Mucosa of rectum (tissue), 2 donors: ENCODE measurements around the gene GRIN2A.

Experiments
- H3K27ac ChIP-seq, 2 donors: one replicate each; pipeline ENCODE4 v1.7.0; 2013; ENCODE audit warnings: inconsistent platforms in 2 of 2, low read depth in 2 of 2, low read length in 2 of 2
- H3K27me3 ChIP-seq, 2 donors: one replicate each; pipeline ENCODE4 v1.7.0; 2013; ENCODE audit warnings: low read length in 2 of 2; ENCODE audit not compliant: control insufficient read depth in 2 of 2, insufficient read depth in 2 of 2
- H3K36me3 ChIP-seq, 2 donors: one replicate each; pipeline ENCODE4 v1.7.0; 2013; ENCODE audit warnings: low read length in 2 of 2; ENCODE audit not compliant: control insufficient read depth in 2 of 2, insufficient read depth in 2 of 2
- H3K4me1 ChIP-seq, 2 donors: one replicate each; pipeline ENCODE4 v1.7.0; 2013; ENCODE audit warnings: low read length in 2 of 2, mild to moderate bottlenecking in 1 of 2; ENCODE audit not compliant: control insufficient read depth in 2 of 2, insufficient read depth in 2 of 2
- H3K4me3 ChIP-seq, 2 donors: one replicate each; pipeline ENCODE4 v1.7.0; 2013; ENCODE audit warnings: low read length in 2 of 2
- H3K9ac ChIP-seq, 2 donors: one replicate each; pipeline ENCODE4 v1.7.0; 2013; ENCODE audit warnings: low read length in 2 of 2, low read depth in 1 of 2, mild to moderate bottlenecking in 1 of 2
- H3K9me3 ChIP-seq, 2 donors: one replicate each; pipeline ENCODE4 v1.7.0; 2013; ENCODE audit warnings: low read length in 2 of 2; ENCODE audit not compliant: control insufficient read depth in 2 of 2
- donor health status: healthy.
- donor health status: Normal muscosa, but diverticular disease.

The GRIN2A gene

DNA sequence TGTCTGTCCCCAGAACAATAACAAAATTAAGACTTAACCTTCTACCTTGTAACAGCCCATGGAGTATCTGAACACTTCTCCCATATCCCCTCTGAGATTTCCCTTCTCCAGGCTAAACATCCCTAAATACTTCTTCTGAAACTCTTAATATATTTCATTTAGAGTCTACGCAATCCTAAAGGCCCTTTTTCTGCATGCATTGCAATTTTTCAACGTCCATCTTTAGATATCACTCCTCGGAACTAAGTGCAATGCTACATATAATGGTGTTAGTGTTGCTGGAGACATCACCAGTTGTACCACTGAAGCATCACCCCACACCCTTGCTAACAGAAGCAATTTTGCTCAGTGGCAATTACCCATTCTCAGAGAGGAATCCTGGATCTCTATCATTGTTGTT lies 13.2 kb downstream of the GRIN2A start:
- Histone ChIP-seq H3K9ac (no peak overlapping the region), H3K9me3 (no peaks in the 10 kb centered on the region), H3K4me1 (no peaks in the 10 kb centered on the region), H3K27ac (no peak overlapping the region), H3K4me3 (no peak overlapping the region), H3K36me3 (no peaks in the 10 kb centered on the region), H3K27me3 (no peaks in the 10 kb centered on the region)

DNA sequence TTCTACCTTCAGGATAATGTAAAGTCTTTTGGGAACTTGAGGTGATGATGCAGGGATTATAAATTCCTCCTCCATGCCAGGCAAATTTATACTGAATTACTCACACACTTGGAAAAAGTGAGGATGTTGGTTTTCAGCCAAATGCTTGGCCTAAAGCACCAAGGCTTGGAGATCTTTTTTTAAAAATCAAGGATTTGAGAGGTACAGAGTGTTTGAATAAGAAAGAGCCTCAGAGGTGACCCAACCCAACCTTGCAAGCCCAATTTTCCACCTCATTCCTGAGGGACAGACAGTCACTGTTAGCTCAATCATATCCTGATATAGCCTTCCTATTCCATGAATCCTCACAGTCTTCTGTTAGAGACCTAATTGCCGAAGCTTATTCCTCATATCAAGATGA lies 14.0 kb downstream of the GRIN2A start:
- H3K27ac ChIP-seq, result no peak overlapping the region
- no peaks in the 10 kb centered on the region for H3K4me1 ChIP-seq
- H3K9ac ChIP-seq, result no peak overlapping the region

DNA sequence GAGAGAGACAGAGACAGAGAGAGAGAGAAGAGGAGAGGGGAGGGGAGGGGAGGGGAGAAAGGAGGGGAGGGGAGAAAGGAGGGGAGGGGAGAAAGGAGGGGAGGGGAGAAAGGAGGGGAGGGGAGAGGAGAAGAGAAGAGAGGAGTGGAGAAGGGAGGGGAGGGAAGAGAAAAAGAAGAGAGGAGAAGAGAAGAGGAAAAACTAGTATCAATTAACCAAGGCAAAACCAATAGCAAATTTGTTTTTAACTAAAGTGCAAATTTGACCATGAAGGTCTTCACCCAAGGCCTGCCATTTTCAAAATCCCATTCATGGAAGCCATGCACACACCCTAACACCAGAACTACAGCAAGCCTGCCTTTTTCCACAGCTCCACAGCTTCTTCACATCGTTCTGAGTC lies 16.6 kb downstream of the GRIN2A start:
- Histone ChIP-seq H3K4me3 (no peak overlapping the region), H3K36me3 (no peaks in the 10 kb centered on the region), H3K27ac (no peak overlapping the region), H3K9me3 (no peaks in the 10 kb centered on the region), H3K4me1 (no peaks in the 10 kb centered on the region), H3K27me3 (no peaks in the 10 kb centered on the region), H3K9ac (no peak overlapping the region)

More for the DNA sequence above, 14.0 kb downstream of the GRIN2A start:
- H3K9me3 ChIP-seq, result no peaks in the 10 kb centered on the region
- H3K4me3 ChIP-seq, result no peak overlapping the region
- H3K36me3 ChIP-seq, result no peaks in the 10 kb centered on the region
- H3K27me3 ChIP-seq, result no peaks in the 10 kb centered on the region

DNA sequence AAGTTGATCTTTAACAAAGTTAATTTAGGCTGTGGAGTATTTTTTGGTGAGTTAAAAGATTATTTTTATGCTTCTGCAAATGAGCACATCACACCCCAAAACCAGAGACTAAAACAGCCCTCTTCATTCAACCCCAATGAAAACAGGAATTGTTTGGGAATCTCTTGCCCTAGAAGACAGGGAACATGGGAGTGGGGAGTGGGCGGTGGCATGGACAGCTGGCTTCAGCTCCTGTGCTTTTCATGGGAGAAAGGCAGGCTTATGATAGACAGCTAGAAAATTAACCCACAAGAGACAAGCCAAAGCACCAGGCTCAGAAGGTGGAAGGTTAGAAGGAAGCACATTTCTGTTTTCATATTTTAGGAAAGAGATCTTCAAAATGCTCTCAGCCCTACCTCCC lies 19.2 kb downstream of the GRIN2A start:
- H3K4me1 ChIP-seq, result no peaks in the 10 kb centered on the region
- no peak overlapping the region for H3K9ac ChIP-seq
- H3K27ac ChIP-seq, result no peak overlapping the region
- no peaks in the 10 kb centered on the region for H3K36me3 ChIP-seq
- H3K27me3 ChIP-seq, result no peaks in the 10 kb centered on the region
- no peaks in the 10 kb centered on the region for H3K9me3 ChIP-seq
- H3K4me3 ChIP-seq, result no peak overlapping the region

DNA sequence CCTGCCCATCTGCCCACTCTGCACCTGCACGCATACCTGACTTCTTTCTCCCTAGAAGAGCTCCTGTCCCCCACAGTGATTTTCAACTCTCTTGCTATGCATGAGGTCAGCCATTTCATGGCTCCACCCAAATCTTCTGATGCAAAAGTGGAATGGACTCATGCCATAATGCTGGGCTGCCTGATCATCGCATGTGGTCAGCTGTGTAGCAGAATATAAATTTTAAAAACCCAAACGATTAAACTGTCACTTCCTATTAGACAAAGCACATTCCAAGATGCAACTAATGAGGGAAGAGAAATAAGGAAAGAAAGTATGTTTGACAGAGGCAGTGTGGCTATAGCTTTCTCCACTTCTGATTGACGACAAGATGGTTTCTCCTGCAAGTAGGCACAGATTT lies 26.1 kb downstream of the GRIN2A start:
- Histone ChIP-seq H3K36me3 (no peaks in the 10 kb centered on the region), H3K9me3 (no peaks in the 10 kb centered on the region), H3K4me1 (no peaks in the 10 kb centered on the region), H3K27me3 (no peaks in the 10 kb centered on the region), H3K9ac (no peak overlapping the region), H3K4me3 (no peak overlapping the region), H3K27ac (no peak overlapping the region)

DNA sequence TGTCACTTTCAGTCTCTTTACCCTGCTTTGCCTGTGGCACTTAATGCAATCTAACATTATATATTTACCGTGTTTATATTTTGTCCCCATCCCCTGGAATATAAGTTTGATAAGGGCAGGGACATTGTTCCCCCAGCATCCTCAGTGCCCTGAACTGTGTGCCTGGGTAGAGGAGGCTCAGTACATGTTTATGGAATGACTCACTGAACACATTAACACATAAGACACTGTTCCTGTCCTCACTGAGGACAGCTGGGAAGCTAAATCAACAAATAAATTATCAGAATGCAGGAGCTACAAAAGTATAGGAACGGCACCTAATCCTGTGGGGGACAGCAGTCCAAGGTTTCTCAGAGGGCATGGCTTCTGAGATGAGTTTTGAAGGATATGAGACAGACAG lies 27.8 kb downstream of the GRIN2A start:
- H3K27ac ChIP-seq, result no peak overlapping the region
- no peaks in the 10 kb centered on the region for H3K27me3 ChIP-seq
- H3K9ac ChIP-seq, result no peak overlapping the region
- no peaks in the 10 kb centered on the region for H3K36me3 ChIP-seq
- no peaks in the 10 kb centered on the region for H3K9me3 ChIP-seq
- no peaks in the 10 kb centered on the region for H3K4me1 ChIP-seq
- no peak overlapping the region for H3K4me3 ChIP-seq

DNA sequence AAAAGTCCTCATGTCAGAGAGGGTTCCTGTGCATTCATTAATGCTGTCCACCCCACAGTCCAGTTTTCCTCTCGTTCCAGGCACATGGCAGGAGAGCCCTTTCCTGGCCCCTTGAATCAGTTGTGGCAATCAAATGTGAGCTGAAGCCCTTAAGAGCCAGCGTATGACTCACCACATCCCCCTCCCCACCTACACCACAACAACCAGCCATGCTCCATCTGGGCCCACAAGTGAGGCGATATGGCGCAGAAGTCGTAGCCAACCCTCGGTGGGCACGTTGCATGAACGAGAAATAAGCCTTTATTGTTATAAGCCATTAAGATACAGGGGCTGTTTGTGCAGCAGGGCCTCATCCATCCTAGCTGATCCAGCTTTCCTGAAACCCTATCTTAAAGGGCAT lies 28.2 kb downstream of the GRIN2A start:
- H3K9me3 ChIP-seq, result no peaks in the 10 kb centered on the region
- no peak overlapping the region for H3K4me3 ChIP-seq
- no peak overlapping the region for H3K9ac ChIP-seq
- no peaks in the 10 kb centered on the region for H3K27me3 ChIP-seq
- H3K27ac ChIP-seq, result no peak overlapping the region
- no peaks in the 10 kb centered on the region for H3K36me3 ChIP-seq
- H3K4me1 ChIP-seq, result no peaks in the 10 kb centered on the region

DNA sequence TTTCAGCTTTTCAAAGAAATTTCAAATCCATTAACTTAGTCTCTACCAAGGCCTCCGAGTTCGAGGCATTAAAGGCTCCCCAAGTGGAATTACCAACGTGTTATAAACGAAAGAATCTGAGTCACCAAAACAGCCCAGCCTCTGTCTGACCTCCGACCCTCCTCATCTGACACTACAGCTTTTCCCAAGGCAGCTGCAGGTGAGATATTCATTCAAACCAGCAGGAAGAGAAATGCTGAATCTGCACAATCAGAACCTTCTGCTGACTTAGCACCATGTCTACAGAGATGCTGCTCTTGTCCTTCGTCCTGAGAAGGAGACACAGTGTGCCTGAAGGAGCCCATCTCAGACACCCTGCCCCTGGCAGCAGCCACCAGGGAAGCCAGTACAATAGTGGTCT lies 30.5 kb downstream of the GRIN2A start:
- Histone ChIP-seq H3K9me3 (no peaks in the 10 kb centered on the region), H3K27me3 (no peaks in the 10 kb centered on the region), H3K36me3 (no peaks in the 10 kb centered on the region), H3K4me3 (no peak overlapping the region), H3K9ac (no peak overlapping the region), H3K27ac (no peak overlapping the region), H3K4me1 (no peaks in the 10 kb centered on the region)

DNA sequence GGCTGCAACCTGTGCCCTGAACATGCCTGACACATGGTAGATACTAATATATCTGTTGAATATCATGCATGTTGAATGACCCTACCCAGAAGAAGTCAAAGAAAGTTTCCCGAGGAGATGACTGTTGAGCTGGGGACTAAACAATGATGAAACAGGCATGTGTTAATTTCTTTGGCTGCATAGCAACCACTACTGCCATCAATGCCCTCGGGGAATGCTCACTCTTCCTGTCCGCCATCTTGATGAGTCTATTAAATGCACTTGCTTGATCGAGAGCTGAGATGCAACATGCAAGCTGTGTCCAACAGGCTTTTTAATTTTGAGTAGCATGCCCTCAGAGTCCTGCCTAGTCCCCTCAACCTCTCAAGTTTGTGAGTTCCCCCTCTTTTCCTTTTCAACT lies 31.3 kb downstream of the GRIN2A start:
- H3K9ac ChIP-seq, result no peak overlapping the region

DNA sequence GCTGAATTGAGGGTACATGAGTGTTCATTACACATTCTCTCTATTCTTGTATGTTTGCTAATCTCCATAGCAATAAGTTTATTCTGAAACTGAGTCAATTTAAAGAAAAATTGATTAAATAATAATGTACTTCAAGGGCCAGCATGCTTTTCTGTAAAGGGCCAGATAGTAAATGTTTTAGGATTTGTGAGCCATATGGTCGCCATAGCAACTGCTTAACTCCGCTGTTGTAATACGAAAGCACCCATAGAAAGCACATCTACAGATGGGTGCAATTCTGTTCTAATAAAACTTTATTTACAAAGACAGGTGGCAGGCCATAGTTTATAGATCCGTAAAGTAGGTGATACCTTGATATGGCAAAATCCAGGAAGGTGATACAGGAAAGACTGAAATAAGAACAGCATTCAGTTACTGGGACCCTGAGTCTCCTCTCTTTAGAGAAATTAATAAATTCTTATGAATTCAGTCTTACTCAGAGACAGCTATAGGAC lies 36.6 kb downstream of the GRIN2A start:
- H3K36me3 ChIP-seq, result no peaks in the 10 kb centered on the region
- no peak overlapping the region for H3K27ac ChIP-seq
- no peaks in the 10 kb centered on the region for H3K4me1 ChIP-seq
- H3K4me3 ChIP-seq, result no peak overlapping the region
- H3K9ac ChIP-seq, result no peak overlapping the region
- H3K9me3 ChIP-seq, result no peaks in the 10 kb centered on the region
- no peaks in the 10 kb centered on the region for H3K27me3 ChIP-seq

More for the DNA sequence above, 31.3 kb downstream of the GRIN2A start:
- no peaks in the 10 kb centered on the region for H3K4me1 ChIP-seq
- no peak overlapping the region for H3K27ac ChIP-seq
- no peaks in the 10 kb centered on the region for H3K9me3 ChIP-seq
- H3K4me3 ChIP-seq, result no peak overlapping the region
- no peaks in the 10 kb centered on the region for H3K36me3 ChIP-seq
- no peaks in the 10 kb centered on the region for H3K27me3 ChIP-seq

DNA sequence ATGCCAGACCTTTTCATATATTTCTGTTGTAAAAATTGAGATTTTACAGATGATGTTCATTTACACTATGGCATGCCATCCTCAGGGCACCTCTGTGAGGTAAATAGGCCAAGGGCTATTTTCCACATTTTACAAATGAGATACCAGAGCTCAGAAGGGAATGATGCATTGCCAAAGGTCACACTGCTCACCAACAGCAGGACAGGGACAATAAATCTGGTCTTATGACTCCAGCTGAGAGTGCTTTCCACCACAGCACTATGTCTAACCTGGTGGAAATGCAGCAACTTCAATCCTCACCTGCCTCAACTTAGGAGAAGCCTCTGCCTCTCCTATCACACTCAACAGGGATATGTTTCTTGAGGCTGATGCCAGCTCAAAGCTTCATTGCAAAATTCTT lies 40.6 kb downstream of the GRIN2A start:
- Histone ChIP-seq H3K9ac (no peak overlapping the region), H3K9me3 (no peaks in the 10 kb centered on the region), H3K4me1 (no peaks in the 10 kb centered on the region), H3K36me3 (no peaks in the 10 kb centered on the region), H3K27me3 (no peaks in the 10 kb centered on the region), H3K27ac (no peak overlapping the region), H3K4me3 (no peak overlapping the region)
